ENCODE data around the gene TRAK2.

The TRAK2 gene

GRCh38 chr2:201361078-201361733, 90.1 kb downstream of the TRAK2 start:
- DNase-seq = no peak

GRCh38 chr2:201360256-201360655, 91.0 kb downstream of the TRAK2 start:
- no peak for DNase-seq

GRCh38 chr2:201358684-201359083, 92.6 kb downstream of the TRAK2 start:
- DNase-seq = peak; percentile 86

GRCh38 chr2:201357221-201357620, 94.0 kb downstream of the TRAK2 start, which contains the start of gene FLACC1:
Gene FLACC1, minus strand, starts transcription at chr2:201357345. Its CDS starts 5,941 bp downstream, at chr2:201351404.
- peak; percentile 27 for DNase-seq

- DNase-seq = peak; percentile 41
These were observed 98.1 kb downstream of the TRAK2 start for GRCh38 chr2:201353116-201353515.

- DNase-seq = no peak
These were observed 100.4 kb downstream of the TRAK2 start for GRCh38 chr2:201350879-201351278.

GRCh38 chr2:201349601-201350000, 101.7 kb downstream of the TRAK2 start:
- DNase-seq = no peak

GRCh38 chr2:201348758-201349157, 102.5 kb downstream of the TRAK2 start:
- DNase-seq = no peak

- DNase-seq = no peak
These were observed 104.1 kb downstream of the TRAK2 start for GRCh38 chr2:201347138-201347537.

- DNase-seq = no peak
These were observed 105.5 kb downstream of the TRAK2 start for GRCh38 chr2:201345625-201346213.

GRCh38 chr2:201344663-201345366, 106.4 kb downstream of the TRAK2 start:
- DNase-seq = no peak

GRCh38 chr2:201343559-201343958, 107.7 kb downstream of the TRAK2 start:
- no peak for DNase-seq

GRCh38 chr2:201342923-201343322, 108.3 kb downstream of the TRAK2 start:
- no peak for DNase-seq

GRCh38 chr2:201329409-201329808, 121.8 kb downstream of the TRAK2 start:
- DNase-seq = no peak

GRCh38 chr2:201327678-201328077, 123.6 kb downstream of the TRAK2 start:
- DNase-seq = no peak
